NB4 (cell line): Measurements from ENCODE around the gene NNAT.

Experiments used
- CTCF ChIP-seq: IDR thresholded peaks from one replicate; pipeline ENCODE4 v1.5.1; 2012; ENCODE audit warnings: low read depth, low read length
- MAX ChIP-seq: IDR thresholded peaks from 2 replicates; pipeline ENCODE4 v1.6.1; 2011; ENCODE audit warnings: low read depth, low read length

- TF ChIP-seq CTCF, result no peak
- no peak for TF ChIP-seq MAX
Observed at GRCh38 chr20:37511610-37512275, 9.3 kb upstream of the NNAT start.
